NCI-H748 treated with DMSO at 0.1 percent for 48 hours (cell line): ENCODE results near the gene B3GNT9.

Experiments
- DNase-seq: peaks from one replicate; lab custom pipeline; 2025; lab: John Stamatoyannopoulos, UW

Gene B3GNT9

DNA sequence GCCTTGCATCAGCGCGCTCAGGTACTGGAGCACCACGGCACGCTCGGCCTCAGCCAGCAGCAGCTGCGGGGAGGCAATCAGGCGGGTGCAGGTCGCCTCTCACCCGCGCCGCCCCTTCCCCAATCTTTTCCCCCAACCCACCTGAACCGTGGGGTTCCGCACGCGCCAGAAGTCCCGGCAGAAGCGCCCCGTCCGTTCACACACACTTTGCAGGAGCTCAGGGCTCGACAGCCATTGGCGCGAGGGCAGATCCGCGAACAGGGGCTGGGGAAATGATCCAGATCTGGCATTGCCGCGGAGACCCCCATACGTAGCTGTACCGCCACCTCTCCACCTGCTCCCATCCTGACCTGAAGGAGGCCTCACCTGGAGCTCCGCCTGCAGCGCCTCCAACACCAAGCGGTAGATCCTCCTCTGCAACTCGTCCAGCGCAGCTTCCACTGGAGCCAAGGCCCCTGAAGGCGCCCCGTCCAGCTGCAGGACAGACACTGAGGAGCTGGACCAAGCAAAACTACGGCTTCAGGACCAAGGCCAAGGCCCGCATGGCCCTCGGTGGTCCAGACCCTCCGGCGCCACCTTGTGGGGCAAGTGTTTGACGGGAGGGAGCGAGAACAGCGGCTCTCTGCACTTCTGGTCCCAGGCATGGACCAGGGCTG lies 34.3 kb upstream of the B3GNT9 start:
- peak; percentile 15 for DNase-seq

DNA sequence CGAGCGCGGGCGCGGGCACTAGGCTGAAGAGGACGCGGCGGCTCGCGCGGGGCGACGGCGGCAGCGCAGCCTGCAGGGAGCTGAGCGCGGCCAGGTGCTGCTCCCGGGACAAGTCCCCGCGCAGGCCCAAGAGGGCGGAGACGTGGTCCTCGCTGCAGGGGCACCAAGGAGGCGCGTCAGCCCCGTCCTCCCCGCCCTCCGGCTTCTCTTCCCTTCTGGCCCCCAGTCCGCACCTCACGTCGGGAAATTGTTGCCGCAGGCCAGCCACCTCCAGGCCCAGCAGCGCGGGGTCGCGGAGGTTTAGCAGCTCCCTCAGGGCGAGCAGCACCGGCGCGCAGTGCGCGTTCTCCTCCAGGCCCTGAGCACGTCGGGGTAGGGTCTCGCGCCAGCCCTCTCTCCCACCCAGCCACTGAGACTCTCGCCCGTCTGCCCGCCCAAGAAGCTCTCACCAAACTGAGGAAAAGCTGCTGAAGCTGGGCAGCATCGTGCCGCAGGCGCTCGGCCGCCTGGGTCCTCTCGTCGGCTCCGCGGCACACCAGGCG lies 33.7 kb upstream of the B3GNT9 start:
- DNase-seq: no peak

DNA sequence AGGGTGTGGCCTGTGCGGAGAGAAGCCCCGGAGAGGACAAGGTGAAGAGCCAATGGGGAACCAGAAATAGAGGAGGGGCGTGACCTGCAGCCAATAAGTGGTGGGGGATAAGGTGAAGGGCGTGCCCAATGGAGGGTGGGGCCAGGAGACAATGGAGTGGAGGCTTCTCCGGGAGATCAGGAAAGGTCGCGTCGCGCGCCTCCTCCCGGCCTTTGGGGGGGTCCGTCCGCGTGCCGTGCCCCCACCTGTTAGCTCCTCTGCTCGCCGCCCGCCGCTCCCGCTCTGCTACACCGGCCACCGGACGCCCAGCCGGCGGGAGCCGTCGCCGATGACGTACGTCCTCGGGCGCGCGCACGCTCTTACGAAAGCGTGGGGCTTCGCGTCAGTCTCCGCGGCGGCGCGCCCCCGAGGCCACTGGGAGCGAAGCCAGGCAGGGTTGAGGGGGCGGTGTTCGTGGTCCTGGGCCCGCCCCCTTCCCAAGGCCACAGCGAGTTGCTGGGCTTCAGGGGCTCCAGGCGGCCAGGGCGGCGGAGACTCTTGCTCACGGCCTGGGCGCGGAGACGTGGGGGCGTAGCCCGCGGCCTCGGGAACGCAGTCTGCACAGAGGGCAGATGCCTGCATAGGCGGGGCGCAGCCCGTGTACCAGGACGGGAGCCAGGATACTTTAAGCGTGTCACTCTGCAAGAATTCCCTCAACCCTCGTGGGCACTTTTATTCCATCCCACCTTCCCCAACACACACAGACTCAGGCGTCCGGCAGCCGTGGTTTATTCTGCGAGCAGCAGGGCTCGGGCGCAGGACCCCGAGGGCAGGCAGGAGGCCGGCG lies 33.0 kb upstream of the B3GNT9 start, which contains the start of gene MATCAP1:
TSS of gene MATCAP1 (minus strand) at position 337 of the 826 bp plus-strand sequence. CDS start 3,353 bp downstream, outside the sequence.
- peak; percentile 95 for DNase-seq

DNA sequence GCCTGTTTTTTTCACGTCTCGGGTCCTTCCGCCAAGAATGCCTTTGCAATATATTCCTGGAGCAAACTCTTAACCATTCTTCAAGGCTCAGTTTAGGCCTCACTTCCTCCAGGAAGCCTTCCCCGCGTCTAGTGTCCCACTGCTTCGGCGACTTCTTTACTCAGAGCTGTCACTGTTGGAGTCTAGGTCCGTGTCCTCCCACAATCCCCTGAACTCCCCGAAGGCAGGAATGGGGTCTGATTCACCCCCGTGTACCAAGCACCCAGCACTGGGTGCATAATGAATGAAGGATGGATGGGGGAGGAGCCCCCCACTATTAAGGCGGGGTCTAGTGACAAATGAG lies 32.5 kb upstream of the B3GNT9 start:
- no peak for DNase-seq

- DNase-seq: no peak
Measured at GRCh38 chr16:67182288-67182687, 31.5 kb upstream of the B3GNT9 start.

DNA sequence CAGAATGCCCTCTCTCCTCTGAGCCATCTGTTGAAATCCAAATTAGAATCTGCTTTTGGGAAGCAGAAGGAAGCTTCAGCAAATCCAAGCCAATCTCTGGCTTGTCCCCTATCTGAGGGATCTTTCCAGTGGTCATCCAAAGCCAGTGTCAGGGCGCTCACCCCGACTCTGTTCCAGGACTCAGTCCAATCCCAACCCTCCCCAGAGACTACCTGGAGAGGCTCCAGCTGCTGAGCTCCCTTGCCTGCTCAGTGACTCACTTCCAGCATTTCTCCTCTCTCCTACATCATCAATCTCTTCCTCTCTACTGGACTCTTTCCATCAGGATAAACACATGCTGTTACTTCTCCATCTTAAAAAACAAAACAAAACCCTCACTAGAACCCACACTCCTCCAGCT lies 30.5 kb upstream of the B3GNT9 start:
- no peak for DNase-seq

DNA sequence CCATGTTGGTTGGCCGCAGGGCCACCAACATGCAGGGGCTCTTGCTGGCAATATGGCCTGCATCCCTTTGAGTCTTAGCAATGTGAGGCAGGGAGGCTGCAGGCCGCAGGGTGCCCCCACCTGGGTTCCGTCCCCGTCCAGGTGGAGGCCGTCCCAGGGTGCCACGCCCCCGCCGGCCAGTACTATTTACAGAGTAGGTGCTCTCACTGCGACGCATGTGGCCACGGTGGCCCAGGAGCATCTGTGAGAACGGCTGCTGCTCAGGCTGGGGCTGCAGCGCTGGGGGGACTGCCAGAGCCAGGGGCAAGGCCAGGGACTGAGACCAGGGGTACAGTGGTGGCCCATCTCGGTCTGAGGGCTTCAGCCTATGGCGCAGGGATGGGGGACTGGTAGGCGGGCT lies 29.4 kb upstream of the B3GNT9 start:
- DNase-seq: no peak

DNA sequence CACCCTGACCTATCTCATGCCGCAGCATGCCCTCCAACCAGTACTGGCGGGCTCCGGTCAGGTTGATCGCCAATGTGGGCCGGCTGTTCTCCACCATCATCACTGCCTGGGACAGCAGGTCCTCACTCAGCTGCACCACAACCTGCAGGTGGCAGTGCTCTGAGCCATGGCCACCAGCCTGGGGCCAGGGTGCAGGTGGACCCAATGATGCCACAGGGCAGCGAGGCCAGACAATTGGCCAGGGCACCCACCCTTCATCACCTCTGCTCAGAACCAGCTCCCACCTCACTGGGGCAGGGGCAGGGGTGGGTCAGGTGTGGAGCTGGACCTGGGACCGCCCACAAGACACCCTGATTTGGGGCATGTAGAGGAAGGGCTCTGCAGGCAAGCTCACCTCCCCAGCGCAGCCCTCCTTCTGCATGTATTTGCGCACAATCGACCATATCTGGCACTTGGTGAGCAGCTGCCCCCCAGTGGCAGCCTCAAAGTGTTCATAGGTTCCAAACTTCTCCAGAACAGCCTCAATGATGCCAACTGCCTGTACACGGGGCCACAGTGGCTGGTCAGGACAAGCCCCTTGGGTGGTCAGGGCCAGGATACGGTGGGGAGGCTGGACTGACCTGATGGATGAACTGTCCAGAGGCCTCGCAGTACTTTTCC lies 28.8 kb upstream of the B3GNT9 start:
- DNase-seq: no peak

- DNase-seq: peak; percentile 72
Measured at GRCh38 chr16:67177743-67178699, 27.2 kb upstream of the B3GNT9 start.

DNA sequence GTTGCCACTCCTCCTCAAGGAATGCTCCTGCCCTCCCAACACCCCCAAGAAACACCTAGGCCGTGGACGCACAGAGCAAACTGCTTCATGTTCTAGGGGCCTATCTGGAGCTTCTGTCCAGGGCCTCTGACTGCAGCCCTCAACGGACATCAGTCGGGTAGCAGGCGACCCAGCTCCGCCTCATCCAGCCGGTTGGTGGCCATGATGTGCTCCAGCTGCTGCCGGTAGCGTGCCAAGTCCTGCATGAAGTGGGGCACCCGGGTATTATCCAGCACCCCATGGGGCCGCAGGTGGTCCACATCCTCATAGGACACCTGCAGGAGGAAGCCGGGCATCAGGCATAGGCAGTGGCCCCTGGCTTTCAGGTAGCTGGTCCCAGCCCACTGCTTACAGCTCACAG lies 25.9 kb upstream of the B3GNT9 start:
- DNase-seq: no peak

DNA sequence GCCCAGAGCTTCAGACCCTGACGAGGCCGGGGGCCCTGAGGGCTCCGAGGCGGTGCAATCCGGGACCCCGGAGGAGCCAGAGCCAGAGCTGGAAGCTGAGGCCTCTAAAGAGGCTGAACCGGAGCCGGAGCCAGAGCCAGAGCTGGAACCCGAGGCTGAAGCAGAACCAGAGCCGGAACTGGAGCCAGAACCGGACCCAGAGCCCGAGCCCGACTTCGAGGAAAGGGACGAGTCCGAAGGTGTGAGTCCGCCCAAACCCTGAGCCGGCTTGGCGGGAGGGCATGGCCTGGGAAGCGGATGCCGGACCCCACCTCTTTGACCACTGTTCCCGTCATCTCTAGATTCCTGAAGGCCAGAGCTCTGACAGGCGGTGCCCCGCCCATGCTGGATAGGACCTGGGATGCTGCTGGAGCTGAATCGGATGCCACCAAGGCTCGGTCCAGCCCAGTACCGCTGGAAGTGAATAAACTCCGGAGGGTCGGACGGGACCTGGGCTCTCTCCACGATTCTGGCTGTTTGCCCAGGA lies 24.0 kb upstream of the B3GNT9 start:
- no peak for DNase-seq

DNA sequence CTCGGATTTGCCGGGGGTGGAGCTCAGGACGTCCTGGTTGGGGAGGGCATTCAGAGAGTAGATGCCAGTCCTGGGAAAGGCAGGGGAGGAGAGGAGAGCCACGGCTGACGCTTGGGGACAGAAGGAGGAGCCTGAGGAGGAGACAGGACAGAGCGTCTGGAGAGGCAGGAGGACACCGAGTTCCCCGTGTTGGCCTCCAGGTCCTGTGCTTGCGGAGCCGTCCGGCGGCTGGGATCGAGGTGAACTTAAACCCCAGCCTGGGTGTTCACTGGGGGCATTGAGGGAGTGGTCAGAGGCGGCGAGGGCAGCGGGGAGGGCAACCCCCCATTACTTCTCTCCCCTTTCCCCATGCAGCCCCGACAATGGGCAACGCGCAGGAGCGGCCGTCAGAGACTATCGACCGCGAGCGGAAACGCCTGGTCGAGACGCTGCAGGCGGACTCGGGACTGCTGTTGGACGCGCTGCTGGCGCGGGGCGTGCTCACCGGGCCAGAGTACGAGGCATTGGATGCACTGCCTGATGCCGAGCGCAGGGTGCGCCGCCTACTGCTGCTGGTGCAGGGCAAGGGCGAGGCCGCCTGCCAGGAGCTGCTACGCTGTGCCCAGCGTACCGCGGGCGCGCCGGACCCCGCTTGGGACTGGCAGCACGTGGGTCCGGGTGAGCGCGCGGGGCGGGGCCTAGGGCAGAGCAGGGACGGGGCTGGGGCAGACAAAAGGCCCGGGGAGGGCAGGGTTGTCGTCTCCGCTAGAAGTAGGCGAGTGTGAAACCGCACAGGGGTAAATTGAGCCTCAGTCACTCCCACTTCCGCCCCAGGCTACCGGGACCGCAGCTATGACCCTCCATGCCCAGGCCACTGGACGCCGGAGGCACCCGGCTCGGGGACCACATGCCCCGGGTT lies 23.3 kb upstream of the B3GNT9 start:
- peak; percentile 42 for DNase-seq

DNA sequence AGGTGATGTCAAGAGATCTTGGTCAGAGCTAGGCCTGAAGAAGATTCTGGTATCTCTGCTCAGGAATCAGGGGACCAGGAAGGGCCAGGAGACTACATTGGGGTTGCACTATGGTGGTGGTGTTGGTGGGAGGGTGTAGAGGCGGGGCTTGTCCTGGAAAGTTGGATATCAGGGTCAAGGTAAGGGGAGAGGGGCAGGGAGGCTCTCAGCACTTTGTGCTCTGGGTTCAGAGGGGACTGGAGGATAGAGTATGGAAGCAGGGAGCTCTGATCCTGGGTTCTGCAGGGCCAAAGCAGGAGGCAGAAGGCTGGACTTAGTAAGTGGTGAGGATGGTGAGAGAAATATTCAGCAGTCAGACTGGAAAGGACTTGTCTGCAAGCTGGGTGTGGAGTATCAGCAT lies 22.5 kb upstream of the B3GNT9 start:
- DNase-seq: no peak

DNA sequence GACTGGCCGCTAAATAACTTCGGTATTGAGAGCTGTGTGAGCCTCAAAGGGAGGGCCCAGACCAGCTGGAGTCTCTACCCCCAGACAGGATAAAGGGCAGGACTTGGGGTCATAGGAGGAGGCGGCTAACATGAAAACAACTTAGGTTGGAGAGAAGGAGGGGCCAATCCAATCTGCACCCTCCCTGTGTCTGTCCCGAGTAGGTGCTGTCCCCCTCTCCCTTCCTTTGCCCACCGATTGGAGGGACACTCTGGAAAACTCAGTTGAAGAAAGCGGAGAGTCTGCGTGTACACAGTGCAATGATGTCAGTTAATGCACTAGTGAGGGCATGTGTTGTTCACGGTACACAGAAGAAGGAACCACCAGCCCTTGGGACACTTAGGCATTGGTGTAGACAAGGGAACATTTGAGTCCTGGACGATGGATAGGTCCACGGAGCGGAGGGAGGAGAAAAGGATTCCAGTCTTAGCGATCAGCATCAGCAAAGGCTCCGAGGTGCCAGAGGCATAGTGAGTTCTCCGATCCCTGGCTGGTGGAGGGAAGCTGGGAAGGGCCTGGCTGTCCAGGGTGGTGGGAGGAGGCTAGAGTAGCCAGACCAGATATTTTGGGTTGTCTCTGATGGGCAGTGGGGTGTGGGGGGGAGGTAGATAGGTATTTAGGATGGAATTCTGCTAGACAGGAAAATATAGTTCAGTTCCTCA lies 20.3 kb upstream of the B3GNT9 start:
- no peak for DNase-seq

DNA sequence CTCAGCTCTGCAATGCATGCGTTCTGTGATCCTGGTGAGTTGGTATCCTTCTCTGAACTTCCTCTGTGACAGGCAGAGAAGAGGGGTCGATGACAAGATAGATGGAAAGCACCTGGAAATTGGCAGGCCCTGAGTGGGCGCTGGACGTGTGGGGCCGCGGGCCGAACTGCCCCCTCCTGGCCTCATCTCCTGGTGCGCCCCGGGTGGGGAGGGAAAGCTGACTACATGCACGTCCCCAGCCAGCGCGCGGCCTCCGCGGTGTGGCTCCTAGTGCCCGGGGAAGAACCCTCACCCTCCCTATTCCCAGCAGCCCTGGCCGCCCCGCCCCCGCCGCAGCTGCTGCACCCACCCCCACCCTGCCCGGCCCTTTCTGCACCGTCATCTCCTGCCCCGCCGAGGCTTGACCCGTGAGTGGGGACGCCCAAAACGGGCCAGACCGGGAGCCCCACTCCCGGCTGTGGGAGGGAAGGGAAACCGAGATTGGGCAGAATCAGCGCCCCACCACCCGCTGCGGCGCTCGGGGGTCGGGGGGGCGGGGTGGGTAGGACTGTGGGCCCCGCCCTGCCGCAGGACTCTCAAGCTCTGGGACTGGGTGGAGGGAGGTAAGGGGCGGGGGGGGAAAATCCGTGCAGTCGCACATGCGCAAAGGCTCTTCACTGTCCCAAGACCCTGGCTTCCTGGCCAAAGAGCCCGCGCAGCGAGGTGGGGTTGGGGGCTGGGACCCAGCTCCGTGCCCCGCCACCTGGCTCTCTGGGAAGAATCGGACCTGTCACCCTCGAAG lies 19.6 kb upstream of the B3GNT9 start, which contains the start of gene NOL3:
TSS of gene NOL3 (plus strand) at position 371 of the 781 bp plus-strand sequence.
- DNase-seq: peak; percentile 56

- DNase-seq: no peak
Measured at GRCh38 chr16:67169642-67170167, 18.9 kb upstream of the B3GNT9 start.

GRCh38 chr16:67169011-67169451 lies 18.2 kb upstream of the B3GNT9 start:
- DNase-seq: no peak

GRCh38 chr16:67167588-67167987 lies 16.8 kb upstream of the B3GNT9 start:
- no peak for DNase-seq
